Mammary epithelial cell (primary cell): ENCODE data around the gene SLC35F6.

Source experiments
- EZH2 ChIP-seq: IDR thresholded peaks from 2 replicates; pipeline ENCODE4 v1.6.1; 2012; ENCODE audit warnings: low read length, inconsistent platforms, borderline replicate concordance
- TF ChIP-seq, protein P1 (sequence below), 2 donors: IDR thresholded peaks in 1 of 2; conservative IDR thresholded peaks in 1 of 2; 2 replicates each; pipeline ENCODE4 v1.5.1; 2011 to 2012; ENCODE audit warnings: inconsistent platforms in 2 of 2, low read length in 2 of 2, mild to moderate bottlenecking in 2 of 2, control low read depth in 1 of 2, low read depth in 1 of 2; ENCODE audit not compliant: insufficient read depth in 1 of 2; ENCODE audit errors: extremely low read depth in 1 of 2

GRCh38 chr2:26723475-26723874 is 40.6 kb upstream of the SLC35F6 start:
- TF ChIP-seq, protein P1, sequence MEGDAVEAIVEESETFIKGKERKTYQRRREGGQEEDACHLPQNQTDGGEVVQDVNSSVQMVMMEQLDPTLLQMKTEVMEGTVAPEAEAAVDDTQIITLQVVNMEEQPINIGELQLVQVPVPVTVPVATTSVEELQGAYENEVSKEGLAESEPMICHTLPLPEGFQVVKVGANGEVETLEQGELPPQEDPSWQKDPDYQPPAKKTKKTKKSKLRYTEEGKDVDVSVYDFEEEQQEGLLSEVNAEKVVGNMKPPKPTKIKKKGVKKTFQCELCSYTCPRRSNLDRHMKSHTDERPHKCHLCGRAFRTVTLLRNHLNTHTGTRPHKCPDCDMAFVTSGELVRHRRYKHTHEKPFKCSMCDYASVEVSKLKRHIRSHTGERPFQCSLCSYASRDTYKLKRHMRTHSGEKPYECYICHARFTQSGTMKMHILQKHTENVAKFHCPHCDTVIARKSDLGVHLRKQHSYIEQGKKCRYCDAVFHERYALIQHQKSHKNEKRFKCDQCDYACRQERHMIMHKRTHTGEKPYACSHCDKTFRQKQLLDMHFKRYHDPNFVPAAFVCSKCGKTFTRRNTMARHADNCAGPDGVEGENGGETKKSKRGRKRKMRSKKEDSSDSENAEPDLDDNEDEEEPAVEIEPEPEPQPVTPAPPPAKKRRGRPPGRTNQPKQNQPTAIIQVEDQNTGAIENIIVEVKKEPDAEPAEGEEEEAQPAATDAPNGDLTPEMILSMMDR (conservative IDR thresholded peaks at IDR 0.05 in 1 of 2, IDR thresholded peaks at IDR 0.05 in 1 of 2; ENCODE audit: extremely low read depth in 1 of 2, insufficient read depth in 1 of 2, low read depth in 1 of 2, low read length in 2 of 2): no peak
- TF ChIP-seq EZH2: no peak
